Ishikawa (cell line): ENCODE measurements around the gene SCAMP3.

Experiments used
- CEBPB ChIP-seq: IDR thresholded peaks from 2 replicates; pipeline ENCODE4 v1.6.1; 2012
- CREB1 ChIP-seq: IDR thresholded peaks from 2 replicates; pipeline ENCODE4 v1.6.1; 2012; ENCODE audit warnings: low read depth
- EGR1 ChIP-seq: IDR thresholded peaks from 2 replicates; pipeline ENCODE4 v1.6.1; 2012
- EP300 ChIP-seq: IDR thresholded peaks from 2 replicates; pipeline ENCODE4 v1.6.1; 2012; ENCODE audit warnings: borderline replicate concordance
- FOXM1 ChIP-seq: IDR thresholded peaks from 2 replicates; pipeline ENCODE4 v1.6.1; 2012; ENCODE audit warnings: low read depth, borderline replicate concordance
- NFIC ChIP-seq: IDR thresholded peaks from 2 replicates; pipeline ENCODE4 v1.6.1; 2012
- RAD21 ChIP-seq: IDR thresholded peaks from 2 replicates; pipeline ENCODE4 v1.6.1; 2012; ENCODE audit warnings: low read depth
- REST ChIP-seq: IDR thresholded peaks from 2 replicates; pipeline ENCODE4 v1.6.1; 2012; ENCODE audit warnings: low read depth, mild to moderate bottlenecking
- TAF1 ChIP-seq: IDR thresholded peaks from 2 replicates; pipeline ENCODE4 v1.6.1; 2012; ENCODE audit warnings: low read depth, mild to moderate bottlenecking
- TCF12 ChIP-seq: IDR thresholded peaks from 2 replicates; pipeline ENCODE4 v1.6.1; 2012; ENCODE audit warnings: low read depth
- TEAD4 ChIP-seq: IDR thresholded peaks from 2 replicates; pipeline ENCODE4 v1.6.1; 2012
- USF1 ChIP-seq: IDR thresholded peaks from 2 replicates; pipeline ENCODE4 v1.6.1; 2012
- YY1 ChIP-seq: IDR thresholded peaks from 2 replicates; pipeline ENCODE4 v1.6.1; 2012; ENCODE audit warnings: low read depth
- ZBTB7A ChIP-seq: IDR thresholded peaks from 2 replicates; pipeline ENCODE4 v1.6.1; 2012; ENCODE audit warnings: low read depth
- TF ChIP-seq, protein P1 (sequence below): IDR thresholded peaks from 2 replicates; pipeline ENCODE4 v1.6.1; 2012

The SCAMP3 gene

GRCh38 chr1:155287987-155288543 is 25.9 kb upstream of the SCAMP3 start:
- TF ChIP-seq REST (no peak), ZBTB7A (no peak), TAF1 (no peak), EP300 (no peak), RAD21 (no peak), YY1 (no peak), EGR1 (no peak), FOXM1 (no peak), CREB1 (no peak), NFIC (no peak), CEBPB (no peak), USF1 (no peak), TEAD4 (no peak), TCF12 (no peak)
- TF ChIP-seq, protein P1, sequence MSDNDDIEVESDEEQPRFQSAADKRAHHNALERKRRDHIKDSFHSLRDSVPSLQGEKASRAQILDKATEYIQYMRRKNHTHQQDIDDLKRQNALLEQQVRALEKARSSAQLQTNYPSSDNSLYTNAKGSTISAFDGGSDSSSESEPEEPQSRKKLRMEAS: no peak

DNA sequence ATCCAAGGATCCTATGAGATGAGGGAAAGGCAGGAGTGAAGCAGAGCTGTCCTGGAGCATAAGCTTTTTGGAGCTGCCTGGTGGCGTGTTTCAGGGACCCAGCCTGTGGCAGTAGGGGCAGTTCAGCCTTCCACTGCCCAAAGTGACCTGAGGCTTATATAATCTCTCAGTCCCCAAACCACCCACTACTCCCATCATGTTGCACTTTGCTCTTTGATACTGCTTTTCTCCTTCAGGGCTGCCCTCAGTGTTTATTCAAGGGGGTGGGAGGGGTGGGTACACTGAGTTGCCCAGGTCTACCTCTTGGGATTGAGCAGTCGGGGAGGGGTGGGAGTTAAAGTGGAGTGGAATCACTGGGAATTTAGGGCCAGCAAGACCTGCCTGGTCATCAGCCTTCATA is 24.4 kb upstream of the SCAMP3 start:
- no peak for TF ChIP-seq FOXM1
- TF ChIP-seq EGR1: no peak
- no peak for TF ChIP-seq TEAD4
- no peak for TF ChIP-seq REST
- no peak for TF ChIP-seq USF1
- TF ChIP-seq TAF1: no peak
- no peak for TF ChIP-seq TCF12
- no peak for TF ChIP-seq RAD21
- TF ChIP-seq CREB1: no peak
- TF ChIP-seq, protein P1: no peak
- TF ChIP-seq EP300: no peak
- TF ChIP-seq ZBTB7A: no peak
- TF ChIP-seq CEBPB: no peak
- no peak for TF ChIP-seq NFIC
- no peak for TF ChIP-seq YY1

DNA sequence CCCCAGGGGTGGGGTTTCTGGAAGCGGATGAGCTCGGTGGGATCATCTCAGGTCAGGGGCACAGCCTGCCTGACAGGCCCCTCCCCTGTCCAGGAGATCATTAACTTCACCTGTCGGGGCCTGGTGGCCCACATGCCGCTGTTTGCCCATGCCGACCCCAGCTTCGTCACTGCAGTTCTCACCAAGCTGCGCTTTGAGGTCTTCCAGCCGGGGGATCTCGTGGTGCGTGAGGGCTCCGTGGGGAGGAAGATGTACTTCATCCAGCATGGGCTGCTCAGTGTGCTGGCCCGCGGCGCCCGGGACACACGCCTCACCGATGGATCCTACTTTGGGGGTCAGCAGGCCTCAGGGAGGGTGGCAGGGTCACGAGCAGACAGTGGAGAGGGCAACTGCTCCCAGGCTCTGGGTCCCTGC is 23.5 kb upstream of the SCAMP3 start:
- TF ChIP-seq NFIC (no peak), TEAD4 (no peak), REST (no peak), EP300 (no peak), TAF1 (no peak), EGR1 (no peak), ZBTB7A (no peak)
- TF ChIP-seq, protein P1: no peak

- TF ChIP-seq CEBPB: no peak
Measured at GRCh38 chr1:155285063-155285462, 22.9 kb upstream of the SCAMP3 start.

- TF ChIP-seq, protein P1: no peak
- no peak for TF ChIP-seq REST
- TF ChIP-seq CREB1: no peak
- TF ChIP-seq USF1: no peak
Measured at GRCh38 chr1:155284476-155284875, 22.3 kb upstream of the SCAMP3 start.
